MM.1S (cell line): ENCODE data around the gene DOK6.

Experiments
- DNase-seq: peaks from one replicate; pipeline ENCODE4 v3.0.0-alpha.2; 2015
- H2AFZ ChIP-seq: fragments of 300-600 bp; sonication (generic); 2 replicates; pipeline ENCODE4 v1.6.0; 2016; ENCODE audit warnings: antibody characterized with exemption, low read length
- H3F3A ChIP-seq: fragments of 300-600 bp; sonication (generic); 2 replicates; pipeline ENCODE4 v1.6.1; 2016; ENCODE audit warnings: mild to moderate bottlenecking, antibody characterized with exemption, low read length, moderate library complexity, mixed read lengths; ENCODE audit not compliant: insufficient read depth
- H3K27ac ChIP-seq: fragments of 300-600 bp; sonication (generic); 2 replicates; pipeline ENCODE4 v1.5.1; 2016; ENCODE audit warnings: mild to moderate bottlenecking, low read length
- H3K27me3 ChIP-seq: fragments of 300-600 bp; sonication (generic); replicated peaks from 2 replicates; pipeline ENCODE4 v1.6.0; 2016; ENCODE audit warnings: low read length; ENCODE audit not compliant: insufficient read depth
- H3K36me3 ChIP-seq: fragments of 300-600 bp; sonication (generic); replicated peaks from 2 replicates; pipeline ENCODE4 v1.6.1; 2016; ENCODE audit warnings: mild to moderate bottlenecking, low read length, mixed read lengths; ENCODE audit not compliant: insufficient read depth
- H3K4me1 ChIP-seq: fragments of 300-600 bp; sonication (generic); 2 replicates; pipeline ENCODE4 v1.6.1; 2016; ENCODE audit warnings: low read length, mixed read lengths
- H3K4me2 ChIP-seq: fragments of 300-600 bp; sonication (generic); 2 replicates; pipeline ENCODE4 v1.6.0; 2016; ENCODE audit warnings: low read depth, low read length
- H3K4me3 ChIP-seq: fragments of 300-600 bp; sonication (generic); 2 replicates; pipeline ENCODE4 v1.5.1; 2016; ENCODE audit warnings: low read length, mixed read lengths
- H3K79me2 ChIP-seq: fragments of 300-600 bp; sonication (generic); 2 replicates; pipeline ENCODE4 v1.6.1; 2016; ENCODE audit warnings: mixed run types, low read length, mixed read lengths
- H3K9ac ChIP-seq: fragments of 300-600 bp; sonication (generic); 2 replicates; pipeline ENCODE4 v1.6.1; 2016; ENCODE audit warnings: low read length, mixed read lengths
- H3K9me2 ChIP-seq: fragments of 300-600 bp; sonication (generic); replicated peaks from 2 replicates; pipeline ENCODE4 v1.6.1; 2016; ENCODE audit warnings: mild to moderate bottlenecking, low read length, mixed read lengths; ENCODE audit not compliant: insufficient read depth
- H3K9me3 ChIP-seq: fragments of 300-600 bp; sonication (generic); replicated peaks from 2 replicates; pipeline ENCODE4 v1.6.1; 2016; ENCODE audit warnings: mild to moderate bottlenecking, low read length, mixed read lengths; ENCODE audit not compliant: insufficient read depth
- H4K20me1 ChIP-seq: fragments of 300-600 bp; sonication (generic); 2 replicates; pipeline ENCODE4 v1.6.1; 2016; ENCODE audit warnings: mild to moderate bottlenecking, low read length, moderate library complexity, mixed read lengths; ENCODE audit not compliant: insufficient read depth
- CTCF ChIP-seq: fragments of 300-600 bp; sonication (generic); IDR thresholded peaks from 2 replicates; pipeline ENCODE4 v1.5.1; 2016; ENCODE audit warnings: antibody characterized with exemption, low read length, mixed read lengths
- EZH2 ChIP-seq: fragments of 300-600 bp; sonication (generic); optimal IDR thresholded peaks from 2 replicates; pipeline ENCODE3; 2017; ENCODE audit warnings: low read depth, mild to moderate bottlenecking, antibody characterized with exemption, low read length, mixed read lengths
- EZH2phosphoT487 ChIP-seq: fragments of 300-600 bp; sonication (generic); IDR thresholded peaks from 2 replicates; pipeline ENCODE4 v1.6.1; 2018; ENCODE audit warnings: antibody characterized with exemption, low read length

The DOK6 gene

GRCh38 chr18:69483574-69483973, 82.9 kb downstream of the DOK6 start:
- no peaks in the 10 kb centered on the region for H3K4me1 ChIP-seq
- H3K4me2 ChIP-seq = no peak overlapping the region
- no peak overlapping the region for H3K9ac ChIP-seq
- no peak for TF ChIP-seq EZH2
- TF ChIP-seq EZH2phosphoT487 = no peak
- TF ChIP-seq CTCF = no peak
- H3K4me3 ChIP-seq = no peak overlapping the region
- H3K27me3 ChIP-seq = no peaks in the 10 kb centered on the region
- H4K20me1 ChIP-seq = no peaks in the 10 kb centered on the region
- no peaks in the 10 kb centered on the region for H3K9me2 ChIP-seq
- no peaks in the 10 kb centered on the region for H3F3A ChIP-seq
- no peaks in the 10 kb centered on the region for H3K36me3 ChIP-seq
- no peaks in the 10 kb centered on the region for H3K9me3 ChIP-seq
- no peaks in the 10 kb centered on the region for H3K79me2 ChIP-seq
- peak; percentile 32 for DNase-seq
- H2AFZ ChIP-seq = no peak overlapping the region
- no peak overlapping the region for H3K27ac ChIP-seq

- Histone ChIP-seq H3K27ac (no peak overlapping the region), H3K79me2 (no peaks in the 10 kb centered on the region), H3K4me2 (no peak overlapping the region), H3F3A (no peaks in the 10 kb centered on the region), H3K9me3 (no peaks in the 10 kb centered on the region), H3K9me2 (no peaks in the 10 kb centered on the region), H3K36me3 (no peaks in the 10 kb centered on the region), H3K4me3 (no peak overlapping the region), H3K27me3 (no peaks in the 10 kb centered on the region), H3K9ac (no peak overlapping the region), H4K20me1 (no peaks in the 10 kb centered on the region), H3K4me1 (no peaks in the 10 kb centered on the region), H2AFZ (no peak overlapping the region)
- no peak for TF ChIP-seq EZH2
- TF ChIP-seq CTCF = peak; percentile 29
- DNase-seq = no peak
Measured at GRCh38 chr18:69484699-69485396, 84.2 kb downstream of the DOK6 start.

- no peak overlapping the region for H3K4me3 ChIP-seq
- H3K27me3 ChIP-seq = no peaks in the 10 kb centered on the region
- H3K36me3 ChIP-seq = no peaks in the 10 kb centered on the region
- no peak overlapping the region for H3K27ac ChIP-seq
- H3K9ac ChIP-seq = no peak overlapping the region
- no peaks in the 10 kb centered on the region for H3K4me1 ChIP-seq
- no peaks in the 10 kb centered on the region for H4K20me1 ChIP-seq
- no peaks in the 10 kb centered on the region for H3K9me2 ChIP-seq
- TF ChIP-seq CTCF (no peak), EZH2phosphoT487 (no peak), EZH2 (no peak)
- peak overlapping the region; percentile 49 for H3K4me2 ChIP-seq
- no peaks in the 10 kb centered on the region for H3K79me2 ChIP-seq
- peak; percentile 23 for DNase-seq
- H3F3A ChIP-seq = no peaks in the 10 kb centered on the region
- no peaks in the 10 kb centered on the region for H3K9me3 ChIP-seq
- peak overlapping the region; percentile 28; the same call in 1 of the 2 replicates for H2AFZ ChIP-seq
Measured at GRCh38 chr18:69487488-69488394, 87.1 kb downstream of the DOK6 start.
